HG02678 (cell line): ENCODE data around the gene HTR3D.
"Not testable (repeated sequence)": the region's sequence is repeated elsewhere in the genome, so short reads cannot be mapped to it uniquely, and the experiment has no call there.

Experiments
- ATAC-seq: cut with Tn5 transposase; IDR thresholded peaks from one replicate; pipeline ENCODE4 v1.9.1; 2021; ENCODE audit warnings: mild to moderate bottlenecking, moderate library complexity; ENCODE audit not compliant: unreplicated experiment

HTR3D gene

DNA sequence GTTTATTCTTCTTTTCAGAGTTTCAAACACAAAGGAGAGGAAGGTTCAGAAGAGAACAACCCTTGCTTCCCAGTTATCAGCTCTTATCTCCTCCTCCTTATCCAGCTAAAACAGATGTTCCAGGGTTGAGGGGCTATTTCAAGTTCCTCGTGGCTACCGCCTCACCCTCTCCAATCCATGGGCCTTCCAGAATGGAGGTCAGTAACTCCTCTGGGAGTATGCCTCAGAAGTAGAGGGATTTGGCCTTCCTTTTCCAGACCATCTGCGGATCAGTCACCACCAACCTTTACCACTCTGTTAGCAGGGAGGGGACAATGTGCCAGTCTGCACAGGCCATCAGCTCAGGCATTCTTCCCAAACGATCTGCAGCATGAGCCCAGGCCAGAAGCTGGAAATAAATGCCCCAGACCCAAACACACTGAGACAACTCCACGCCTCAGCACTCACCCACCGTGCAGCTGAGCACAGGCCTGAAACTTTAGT lies 36.1 kb downstream of the HTR3D start:
- ATAC-seq, result no peak

- no peak for ATAC-seq
Measured at GRCh38 chr3:184068344-184068743, 36.8 kb downstream of the HTR3D start.

GRCh38 chr3:184071142-184071541 lies 39.6 kb downstream of the HTR3D start:
- not testable (repeated sequence) for ATAC-seq

DNA sequence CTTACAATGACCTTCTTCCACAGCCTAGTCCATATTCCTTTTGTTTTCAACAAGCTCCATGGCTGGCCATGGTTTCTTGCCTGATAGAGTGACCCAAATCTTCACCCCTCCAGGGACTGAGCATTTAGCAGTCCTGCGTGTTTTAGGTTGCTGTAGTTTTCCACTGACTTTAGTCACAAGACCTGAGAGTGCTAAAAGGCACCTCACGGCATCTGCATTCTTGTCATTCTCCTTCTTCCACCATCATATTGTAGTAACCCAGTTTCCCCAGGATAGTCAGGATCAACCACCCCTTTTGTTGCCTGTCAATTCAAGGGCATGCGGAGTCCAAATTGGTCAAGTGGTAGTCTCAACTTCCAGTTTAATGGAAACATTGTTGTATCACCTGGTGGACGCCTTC lies 42.1 kb downstream of the HTR3D start:
- ATAC-seq, result no peak

DNA sequence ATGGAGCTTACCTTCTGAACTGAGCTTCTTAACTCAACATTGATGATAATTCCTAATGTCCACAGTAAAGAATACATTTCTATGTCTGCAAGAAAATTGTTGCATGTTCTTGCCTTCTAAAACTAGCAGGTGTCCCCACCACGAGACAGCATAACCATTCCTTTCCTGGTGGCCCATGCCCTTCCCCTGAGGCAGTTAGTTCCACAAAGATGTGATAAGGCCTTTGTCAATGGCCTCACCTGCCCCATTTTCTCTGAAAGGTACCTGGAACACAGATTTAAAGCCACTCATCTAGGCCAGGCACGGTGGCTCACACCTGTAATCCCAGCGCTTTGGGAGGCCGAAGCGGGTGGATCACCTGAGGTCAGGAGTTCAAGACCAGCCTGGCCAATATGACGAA lies 44.4 kb downstream of the HTR3D start:
- no peak for ATAC-seq

GRCh38 chr3:184077881-184078280 lies 46.3 kb downstream of the HTR3D start:
- no peak for ATAC-seq

DNA sequence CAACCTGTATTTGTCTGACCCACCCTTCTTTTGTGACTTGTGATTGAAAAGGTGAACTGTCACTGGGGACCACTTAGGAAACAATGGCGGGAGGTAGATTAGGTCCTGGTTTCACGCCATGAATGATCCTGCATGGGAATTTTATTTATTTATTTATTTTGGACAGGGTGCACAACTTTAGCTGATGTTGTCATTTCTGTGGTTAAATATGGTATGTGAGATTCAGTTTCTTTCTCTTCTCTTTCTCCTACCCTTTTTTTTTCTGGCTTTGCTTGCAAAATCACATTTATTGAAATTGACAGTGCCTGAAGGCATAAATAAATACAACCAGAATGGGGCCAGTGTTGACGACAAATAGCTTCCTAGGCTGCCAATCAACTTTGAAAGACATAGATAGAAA lies 47.3 kb downstream of the HTR3D start:
- ATAC-seq, result no peak

GRCh38 chr3:184081116-184081830 lies 49.7 kb downstream of the HTR3D start:
- ATAC-seq, result no peak

DNA sequence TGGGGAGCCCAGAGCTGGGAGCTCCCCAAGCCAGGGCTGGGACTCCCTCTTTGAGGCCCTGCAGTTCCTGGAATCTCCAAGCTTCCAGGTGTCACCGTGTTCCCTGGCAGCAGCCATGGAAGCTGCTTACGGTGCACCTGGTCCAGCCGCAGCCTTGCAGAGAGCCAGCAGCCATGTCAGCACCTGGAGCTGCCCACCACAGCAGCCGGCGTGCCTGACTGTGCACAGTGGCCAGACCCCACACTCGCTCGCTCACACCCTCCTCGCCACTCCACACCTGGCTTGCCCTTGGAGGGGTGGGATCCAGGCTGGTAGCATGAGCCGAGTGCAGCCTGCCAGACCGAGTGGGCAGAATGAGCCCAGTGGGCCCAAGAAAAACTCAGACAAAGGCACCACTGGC lies 50.5 kb downstream of the HTR3D start:
- ATAC-seq, result no peak

DNA sequence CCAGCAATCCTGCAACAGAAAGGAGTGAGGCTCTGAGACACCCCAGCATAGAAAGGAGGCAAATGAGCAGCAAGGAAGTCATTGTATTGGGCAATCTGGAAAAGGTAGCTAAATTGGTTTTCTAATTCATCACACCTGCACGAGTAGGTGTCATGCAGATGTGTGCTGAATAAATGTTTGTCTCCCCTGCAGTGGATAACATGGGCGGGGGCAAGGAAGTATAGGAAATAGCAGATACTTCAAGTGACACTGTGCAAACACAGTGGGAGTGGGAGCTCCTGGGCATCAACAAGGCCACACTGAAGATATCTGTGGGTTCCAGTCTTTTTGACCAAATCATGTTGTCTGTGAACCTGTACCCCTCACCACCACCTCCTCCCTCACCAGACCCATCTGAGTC lies 50.9 kb downstream of the HTR3D start:
- no peak for ATAC-seq

DNA sequence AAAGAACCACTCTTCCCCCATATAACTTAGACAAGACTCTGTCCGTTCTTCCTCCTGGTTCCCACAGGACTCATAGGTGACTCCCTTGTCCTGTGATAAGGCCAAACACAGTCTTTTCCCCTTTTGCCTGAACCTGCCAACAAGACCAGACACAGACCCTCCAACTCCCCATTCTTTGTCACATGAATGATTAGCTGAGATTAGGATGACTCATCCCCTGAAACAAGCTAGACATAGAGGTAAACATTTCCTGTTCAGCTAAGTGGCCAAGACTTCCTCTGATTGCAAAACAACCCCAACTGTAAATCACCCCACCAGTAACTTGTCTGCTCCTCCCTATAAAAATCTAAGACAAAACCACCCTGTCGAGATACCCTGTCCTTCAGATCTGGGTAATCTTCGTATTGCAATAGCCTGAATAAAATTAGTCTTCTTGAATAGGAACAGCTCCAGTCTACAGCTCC lies 53.9 kb downstream of the HTR3D start:
- ATAC-seq, result no peak
